Lower lobe of right lung (tissue), 2 donors: ENCODE measurements around the gene ELOA2. TPM values are rescaled to one million over a fixed set of nuclear protein-coding genes. Genes with fewer than 3 reads are reported as not detected.
"Not testable (repeated sequence)": the region's sequence is repeated elsewhere in the genome, so short reads cannot be mapped to it uniquely, and the experiment has no call there.

Experiments
- ATAC-seq, 2 donors: fragments of 200-7000 bp; cut with Tn5 transposase; one replicate each; pipeline ENCODE4 v1.9.1; 2020 to 2022; ENCODE audit warnings: mild to moderate bottlenecking in 2 of 2, moderate library complexity in 2 of 2
- DNase-seq: peaks from one replicate; pipeline ENCODE4 v3.0.0-alpha.2; 2020
- H3K27ac ChIP-seq: fragments of 200-600 bp; one replicate; pipeline ENCODE4 v1.8.0; 2022
- H3K27me3 ChIP-seq: fragments of 200-600 bp; one replicate; pipeline ENCODE4 v1.8.0; 2022; ENCODE audit warnings: low read depth
- H3K36me3 ChIP-seq: fragments of 200-600 bp; one replicate; pipeline ENCODE4 v1.8.0; 2022; ENCODE audit warnings: mild to moderate bottlenecking
- H3K4me1 ChIP-seq: fragments of 200-600 bp; one replicate; pipeline ENCODE4 v1.8.0; 2022
- H3K4me3 ChIP-seq: fragments of 200-600 bp; one replicate; pipeline ENCODE4 v1.8.0; 2022; ENCODE audit warnings: mild to moderate bottlenecking
- H3K9me3 ChIP-seq: fragments of 200-600 bp; one replicate; pipeline ENCODE4 v1.8.0; 2022
- intact Hi-C: fragments of 100-400 bp; cut with DNase I; formaldehyde crosslinking; loops from one replicate; pipeline ENCODE4 v1.11.0; 2022
- total RNA-seq: library from RNA; stranded (reverse); fragmentation: NEBNext Ultra II Directional; extraction: Animal tissue kit (Norgen Biotek cat#: 25700); gene quantifications from one replicate; pipeline ENCODE4 v1.2.1, GENCODE V29; 2021
- donor health status: DM: no; HTN: yes; CAD: no; lungs with severe emphysema.

Gene ELOA2
- total RNA-seq, 1 donor from 2014 or later: not detected

GRCh38 chr18:47020757-47021156, 14.7 kb downstream of the ELOA2 start:
- peak in 1 of 2 donors; percentile 35 for ATAC-seq
- intact Hi-C loops, H3K27ac ChIP-seq, H3K36me3 ChIP-seq, H3K4me3 ChIP-seq, H3K4me1 ChIP-seq, H3K27me3 ChIP-seq, H3K9me3 ChIP-seq, DNase-seq: not testable (repeated sequence)

DNA sequence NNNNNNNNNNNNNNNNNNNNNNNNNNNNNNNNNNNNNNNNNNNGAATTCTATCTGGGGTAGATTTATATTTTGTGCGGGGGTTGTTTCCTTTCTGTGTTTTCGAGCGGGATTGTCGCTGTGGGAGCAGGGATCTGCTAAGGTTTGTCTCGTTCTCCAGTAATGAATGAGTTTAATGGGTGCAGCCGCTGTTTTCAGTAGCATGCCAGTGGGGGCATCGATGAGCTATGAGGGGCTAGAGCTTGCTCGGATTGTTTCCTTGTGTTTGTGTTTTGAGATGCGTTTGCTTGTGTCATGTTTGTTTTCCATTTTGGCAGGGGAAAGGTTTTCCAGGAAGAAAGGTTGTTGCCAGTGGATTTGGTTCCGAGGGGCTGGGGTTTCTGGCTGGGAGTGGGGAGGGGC, 15.6 kb downstream of the ELOA2 start:
- H3K9me3 ChIP-seq, intact Hi-C loops, DNase-seq, H3K27me3 ChIP-seq, H3K36me3 ChIP-seq, H3K4me1 ChIP-seq, H3K27ac ChIP-seq, H3K4me3 ChIP-seq, ATAC-seq: not testable (repeated sequence)

Other genes starting within 250 kb of the ELOA2 start
- gene PIAS2, start 118.1 kb downstream of the ELOA2 start, total RNA-seq: 36.6 TPM
- 3.8 TPM for gene KATNAL2, start 118.0 kb downstream of the ELOA2 start, total RNA-seq
- gene HDHD2, start 114.9 kb upstream of the ELOA2 start, total RNA-seq: 37.7 TPM
- 10.7 TPM for gene IER3IP1, start 140.7 kb upstream of the ELOA2 start, total RNA-seq
- gene SKOR2, start 216.0 kb upstream of the ELOA2 start, total RNA-seq: not detected